Measurements from ENCODE around the gene BRCA1. TPM values are rescaled to one million over a fixed set of nuclear protein-coding genes. Genes with fewer than 3 reads are reported as not detected.

The BRCA1 gene
- 3.7 and 5.0 TPM in 2 replicates for total RNA-seq (ENCODE audit: low replicate concordance)

DNA sequence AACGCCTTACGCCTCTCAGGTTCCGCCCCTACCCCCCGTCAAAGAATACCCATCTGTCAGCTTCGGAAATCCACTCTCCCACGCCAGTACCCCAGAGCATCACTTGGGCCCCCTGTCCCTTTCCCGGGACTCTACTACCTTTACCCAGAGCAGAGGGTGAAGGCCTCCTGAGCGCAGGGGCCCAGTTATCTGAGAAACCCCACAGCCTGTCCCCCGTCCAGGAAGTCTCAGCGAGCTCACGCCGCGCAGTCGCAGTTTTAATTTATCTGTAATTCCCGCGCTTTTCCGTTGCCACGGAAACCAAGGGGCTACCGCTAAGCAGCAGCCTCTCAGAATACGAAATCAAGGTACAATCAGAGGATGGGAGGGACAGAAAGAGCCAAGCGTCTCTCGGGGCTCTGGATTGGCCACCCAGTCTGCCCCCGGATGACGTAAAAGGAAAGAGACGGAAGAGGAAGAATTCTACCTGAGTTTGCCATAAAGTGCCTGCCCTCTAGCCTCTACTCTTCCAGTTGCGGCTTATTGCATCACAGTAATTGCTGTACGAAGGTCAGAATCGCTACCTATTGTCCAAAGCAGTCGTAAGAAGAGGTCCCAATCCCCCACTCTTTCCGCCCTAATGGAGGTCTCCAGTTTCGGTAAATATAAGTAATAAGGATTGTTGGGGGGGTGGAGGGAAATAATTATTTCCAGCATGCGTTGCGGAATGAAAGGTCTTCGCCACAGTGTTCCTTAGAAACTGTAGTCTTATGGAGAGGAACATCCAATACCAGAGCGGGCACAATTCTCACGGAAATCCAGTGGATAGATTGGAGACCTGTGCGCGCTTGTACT, at the start of gene BRCA1:
Gene BRCA1 (minus strand): TSS at position 232 of the 834 bp plus-strand sequence. CDS start 1,268 bp downstream, outside the sequence.

DNA sequence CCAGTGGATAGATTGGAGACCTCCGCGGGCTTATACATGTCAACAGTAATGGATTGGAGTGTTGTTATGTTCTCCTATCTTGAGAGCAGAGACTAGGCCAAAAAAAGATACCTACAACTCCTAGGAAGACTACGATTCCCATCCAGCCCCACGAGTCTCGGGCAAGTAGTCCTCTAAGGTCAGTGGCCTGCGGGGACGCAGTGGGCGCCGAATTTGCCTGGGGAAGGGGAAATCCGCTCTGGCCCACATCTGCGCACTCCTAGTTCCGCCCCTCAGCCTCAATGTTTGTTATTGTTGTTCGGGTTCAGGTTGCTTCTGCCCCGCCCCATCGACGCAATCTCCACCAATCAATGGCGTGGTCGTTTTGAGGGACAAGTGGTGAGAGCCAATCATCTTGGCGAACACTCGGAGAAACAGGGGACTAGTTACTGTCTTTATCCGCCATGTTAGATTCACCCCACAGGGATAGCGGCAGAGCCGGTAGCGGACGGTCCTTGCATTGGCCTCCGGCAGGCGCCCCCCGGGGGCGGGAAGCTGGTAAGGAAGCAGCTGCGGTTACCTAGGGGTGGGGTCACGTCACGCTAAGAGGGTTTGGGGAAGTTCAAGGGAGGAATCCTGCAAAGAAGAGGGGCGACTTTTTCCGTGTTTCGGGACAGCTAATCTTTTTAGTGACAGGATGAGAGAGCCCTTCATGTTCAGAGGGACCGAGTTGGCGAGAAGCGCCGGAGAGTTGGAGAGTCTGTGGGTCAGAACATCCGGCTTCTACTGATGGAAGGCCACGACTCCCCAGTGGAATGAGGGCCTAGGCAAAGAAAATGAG, 45.8 kb upstream of the BRCA1 start, which contains the start of gene NBR1:
Gene NBR1 (plus strand): TSS at position 449 of the 820 bp plus-strand sequence. CDS start 4,586 bp downstream, outside the sequence.

GRCh38 chr17:43024407-43025289, 100.5 kb downstream of the BRCA1 start, which contains the start of gene RND2:
TSS of gene RND2 (plus strand) at chr17:43025231. CDS start at chr17:43025348, 117 bp downstream.

DNA sequence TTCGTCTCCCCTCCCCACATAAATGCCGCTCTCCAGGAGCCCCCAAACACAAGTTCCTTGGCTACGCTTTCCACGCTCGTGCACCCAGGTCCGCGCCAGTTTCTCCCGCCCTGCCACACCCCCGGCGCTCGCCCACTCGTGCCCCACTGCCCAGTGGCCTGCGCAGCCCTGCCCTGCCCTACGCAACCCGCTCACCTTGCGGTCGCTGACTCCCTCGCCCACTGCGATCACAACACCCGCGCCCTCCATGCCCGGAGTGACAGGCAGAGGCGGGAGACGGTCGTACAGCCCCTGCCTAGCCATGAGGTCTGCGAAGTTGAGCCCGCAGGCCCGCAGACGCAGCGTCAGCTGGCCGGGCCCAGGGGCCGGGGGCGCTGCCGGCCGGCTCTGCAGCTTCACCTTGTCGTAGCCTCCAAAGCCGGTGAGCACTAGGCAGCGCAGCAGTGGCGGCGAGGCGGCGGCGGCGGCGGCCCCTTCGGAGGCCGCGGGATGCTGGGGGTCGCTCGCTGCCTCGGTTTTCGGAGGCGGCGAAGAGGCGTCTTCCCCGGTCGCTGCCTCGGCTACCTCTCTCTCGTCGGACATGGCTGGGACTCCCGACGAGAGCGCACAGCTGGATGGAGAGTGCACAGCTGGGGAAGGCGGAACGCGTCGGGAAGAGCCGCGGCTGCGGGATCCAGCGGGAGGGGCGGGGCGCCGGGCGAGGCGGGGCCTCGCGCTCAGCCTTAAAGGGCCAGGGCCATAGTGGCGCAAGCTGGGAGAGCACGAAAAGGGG, 103.2 kb downstream of the BRCA1 start, which contains the start of gene VAT1:
Gene VAT1 (minus strand): TSS at position 645 of the 772 bp plus-strand sequence. CDS start 63 bp downstream, at position 582.

DNA sequence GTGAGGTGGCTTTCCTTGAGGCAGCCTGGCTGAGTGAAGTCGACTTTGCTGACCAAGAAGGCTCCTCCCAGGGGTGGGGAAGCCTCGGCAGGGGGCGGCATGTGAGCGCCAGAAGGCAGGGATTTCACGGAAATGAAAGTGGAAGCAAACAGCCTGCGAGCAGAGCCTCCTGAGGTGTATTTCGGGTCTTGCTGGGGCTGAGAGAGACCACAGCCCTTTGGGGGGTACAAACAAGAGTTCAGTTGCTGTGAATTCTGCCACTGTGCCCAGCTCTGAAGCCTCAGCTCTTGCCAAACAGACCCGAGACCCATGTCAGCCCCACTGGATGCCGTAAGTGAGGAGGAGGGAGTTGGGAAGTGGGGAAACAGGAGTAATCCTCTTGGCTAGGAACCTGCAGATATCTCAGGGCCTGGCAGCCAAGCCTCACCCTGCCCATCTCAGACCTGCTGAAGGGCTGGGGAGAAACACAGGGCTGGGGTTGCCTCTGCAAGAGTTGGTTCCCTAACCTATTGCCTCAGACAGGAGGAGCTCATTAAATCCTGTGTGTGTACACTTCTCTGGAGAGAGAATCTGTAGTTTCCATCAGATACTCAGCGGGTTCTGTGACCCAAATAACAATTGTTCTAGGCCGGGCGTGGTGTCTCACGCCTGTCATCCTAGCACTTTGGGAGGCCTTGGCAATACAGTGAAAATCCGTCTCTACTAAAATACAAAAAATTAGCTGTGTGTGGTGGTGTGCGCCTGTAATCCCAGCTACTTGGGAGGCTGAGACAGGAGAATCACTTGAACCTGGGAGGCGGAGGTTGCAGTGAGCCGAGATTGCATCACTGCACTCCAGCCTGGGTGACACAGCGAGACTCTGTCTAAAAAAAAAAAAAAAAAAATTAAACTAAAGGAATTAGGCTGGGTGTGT, 118.3 kb downstream of the BRCA1 start, which contains the start of gene IFI35:
Gene IFI35 (plus strand): TSS at position 146 of the 913 bp plus-strand sequence. CDS start 164 bp downstream, at position 310.

DNA sequence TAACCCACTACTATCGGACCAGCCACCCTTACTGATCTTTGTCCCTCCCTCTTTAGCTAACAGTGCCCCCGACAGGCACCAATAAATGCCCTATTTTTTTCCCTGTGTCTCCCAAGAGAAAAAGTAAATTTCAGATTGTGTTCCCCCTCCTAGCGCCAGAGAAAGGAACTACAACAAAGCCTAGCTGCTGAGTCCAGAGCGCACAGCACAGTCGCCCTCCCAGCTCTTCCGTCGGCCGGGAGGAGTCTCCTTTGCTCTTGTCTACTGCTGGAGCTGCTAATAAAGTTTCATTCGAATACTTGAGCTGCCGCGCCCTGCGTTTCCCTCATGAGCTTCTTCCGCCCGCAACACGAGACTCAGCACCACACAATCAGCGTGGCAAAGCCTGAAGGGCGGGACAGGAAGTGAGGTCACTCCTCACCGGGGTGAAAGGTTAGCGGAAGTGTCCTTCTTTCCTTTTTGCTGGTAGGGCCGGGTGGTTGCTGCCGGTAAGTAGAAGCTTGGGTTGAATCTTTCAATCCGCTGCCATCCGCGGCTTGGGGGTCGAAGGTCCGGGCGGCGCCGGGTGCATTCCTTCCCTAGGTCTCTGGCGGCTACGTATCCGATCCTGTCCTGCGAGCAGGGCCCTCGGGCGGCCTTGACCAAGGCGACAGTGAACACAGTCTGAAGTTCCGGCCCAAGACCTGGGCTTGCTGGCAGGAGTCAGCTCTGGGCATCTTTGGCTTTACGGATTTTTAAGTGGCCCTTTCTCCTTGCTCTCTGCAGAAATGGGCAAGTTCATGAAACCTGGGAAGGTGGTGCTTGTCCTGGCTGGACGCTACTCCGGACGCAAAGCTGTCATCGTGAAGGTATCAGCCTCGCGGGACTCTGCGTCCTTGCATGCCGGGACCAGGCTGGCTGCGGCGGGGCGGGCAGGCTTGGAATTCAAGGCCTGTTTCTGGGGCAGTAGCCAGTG, 126.9 kb downstream of the BRCA1 start, which contains the start of gene RPL27:
Gene RPL27 (plus strand): TSS at position 436 of the 955 bp plus-strand sequence. CDS start 332 bp downstream, at position 768.

Other genes starting within 250 kb of the BRCA1 start
- not detected in 2 replicates for gene G6PC1, start 224.6 kb downstream of the BRCA1 start, total RNA-seq (ENCODE audit: low replicate concordance)
- 30.8 and 33.9 TPM in 2 replicates for gene AARSD1, start 160.9 kb downstream of the BRCA1 start, total RNA-seq (ENCODE audit: low replicate concordance)
- 1.1 TPM in 1 of 2 replicates, not detected in the other for gene PTGES3L, start 145.3 kb downstream of the BRCA1 start, total RNA-seq (ENCODE audit: low replicate concordance)
- 10.7 and 12.1 TPM in 2 replicates for gene RUNDC1, start 144.8 kb downstream of the BRCA1 start, total RNA-seq (ENCODE audit: low replicate concordance)
- 1,818 and 2,251 TPM in 2 replicates for gene RPL27, start 126.9 kb downstream of the BRCA1 start, total RNA-seq (ENCODE audit: low replicate concordance)
- gene IFI35, start 118.6 kb downstream of the BRCA1 start, total RNA-seq (ENCODE audit: low replicate concordance), result 17.7 and 20.4 TPM in 2 replicates
- gene VAT1, start 103.0 kb downstream of the BRCA1 start, total RNA-seq (ENCODE audit: low replicate concordance), result 139 and 934 TPM in 2 replicates
- 0.53 and 0.82 TPM in 2 replicates for gene RND2, start 100.1 kb downstream of the BRCA1 start, total RNA-seq (ENCODE audit: low replicate concordance)
- 63.5 and 95.2 TPM in 2 replicates for gene NBR1, start 45.9 kb upstream of the BRCA1 start, total RNA-seq (ENCODE audit: low replicate concordance)
- gene TMEM106A, start 86.5 kb upstream of the BRCA1 start, total RNA-seq (ENCODE audit: low replicate concordance), result 1.6 and 2.0 TPM in 2 replicates
- not detected in 2 replicates for gene CCDC200, start 103.3 kb upstream of the BRCA1 start, total RNA-seq (ENCODE audit: low replicate concordance)
- gene RNU2-1, start 108.6 kb upstream of the BRCA1 start, total RNA-seq (ENCODE audit: low replicate concordance), result not detected in 2 replicates

All from smooth muscle cell of the coronary artery (primary cell).